Daoy (cell line): ENCODE measurements around the gene AK1. TPM values are rescaled to one million over a fixed set of nuclear protein-coding genes. Genes with fewer than 3 reads are reported as not detected.
"Not testable (repeated sequence)": the region's sequence is repeated elsewhere in the genome, so short reads cannot be mapped to it uniquely, and the experiment has no call there.

ENCODE experiments used
- DNase-seq: peaks from one replicate; pipeline ENCODE4 v3.0.0-alpha.2; 2015; ENCODE audit warnings: low read depth
- total RNA-seq: library from RNA; depleted of rRNA; stranded (reverse); fragments of >200 nt; shearing (Covaris generic); gene quantifications from 2 replicates; pipeline ENCODE4 v1.2.3, GENCODE V29; 2014

Gene AK1
- total RNA-seq, 1 experiment from 2014 or later = 37.5 TPM

GRCh38 chr9:127884976-127885490, 7.6 kb upstream of the AK1 start:
- DNase-seq = no peak

- peak; percentile 66 for DNase-seq
Measured at GRCh38 chr9:127884427-127884911, 7.0 kb upstream of the AK1 start.

- DNase-seq = peak; percentile 6
Measured at GRCh38 chr9:127883959-127884358, 6.5 kb upstream of the AK1 start.

GRCh38 chr9:127881715-127882114, 4.2 kb upstream of the AK1 start:
- DNase-seq = not testable (repeated sequence)

GRCh38 chr9:127880143-127880542, 2.7 kb upstream of the AK1 start:
- DNase-seq = no peak

GRCh38 chr9:127878652-127879390, 1.3 kb upstream of the AK1 start:
- DNase-seq = no peak

- DNase-seq = no peak
Measured at GRCh38 chr9:127878001-127878651, 651 bp upstream of the AK1 start.

GRCh38 chr9:127876764-127877562, 512 bp downstream of the AK1 start:
- DNase-seq = no peak

- DNase-seq = no peak
Measured at GRCh38 chr9:127876026-127876763, 1.3 kb downstream of the AK1 start.

GRCh38 chr9:127875306-127875966, 2.0 kb downstream of the AK1 start:
- peak; percentile 59 for DNase-seq

GRCh38 chr9:127874301-127875221, 2.9 kb downstream of the AK1 start:
- DNase-seq = peak; percentile 59

GRCh38 chr9:127873886-127874285, 3.6 kb downstream of the AK1 start:
- DNase-seq = no peak

- no peak for DNase-seq
Measured at GRCh38 chr9:127873223-127873691, 4.2 kb downstream of the AK1 start.

GRCh38 chr9:127872369-127873222, 4.9 kb downstream of the AK1 start:
- DNase-seq = no peak

- no peak for DNase-seq
Measured at GRCh38 chr9:127871531-127871930, 5.9 kb downstream of the AK1 start.

GRCh38 chr9:127870887-127871286, 6.6 kb downstream of the AK1 start:
- no peak for DNase-seq

- DNase-seq = not testable (repeated sequence)
Measured at GRCh38 chr9:127870153-127870491, 7.4 kb downstream of the AK1 start.

- peak; percentile 92 for DNase-seq
Measured at GRCh38 chr9:127869310-127870152, 7.9 kb downstream of the AK1 start.
